HT-29 (cell line): ENCODE measurements around the gene HOXA13. TPM values are rescaled to one million over a fixed set of nuclear protein-coding genes. Genes with fewer than 3 reads are reported as not detected.

ENCODE experiments used
- DNase-seq: peaks from one replicate; pipeline ENCODE4 v3.0.0-alpha.2; 2015; ENCODE audit warnings: low spot score
- total RNA-seq: library from RNA; depleted of rRNA; stranded (reverse); fragments of >200 nt; shearing (Covaris generic); gene quantifications from 2 replicates; pipeline ENCODE4 v1.2.3, GENCODE V29; 2014

Gene HOXA13
- total RNA-seq, 1 experiment from 2014 or later: 19.8 TPM

- DNase-seq: no peak
These were observed 9.1 kb upstream of the HOXA13 start for GRCh38 chr7:27208998-27209397.

- DNase-seq: peak; percentile 77
These were observed 7.6 kb upstream of the HOXA13 start for GRCh38 chr7:27207348-27207985.

- peak; percentile 81 for DNase-seq
These were observed 5.7 kb upstream of the HOXA13 start for GRCh38 chr7:27205325-27206280.

GRCh38 chr7:27204851-27205322, 5.0 kb upstream of the HOXA13 start:
- DNase-seq: peak; percentile 71

- DNase-seq: peak; percentile 70
These were observed 4.2 kb upstream of the HOXA13 start for GRCh38 chr7:27203964-27204594.

- peak; percentile 71 for DNase-seq
These were observed 3.6 kb upstream of the HOXA13 start for GRCh38 chr7:27203365-27203953.

- no peak for DNase-seq
These were observed 2.9 kb upstream of the HOXA13 start for GRCh38 chr7:27202862-27203134.

GRCh38 chr7:27202018-27202861, 2.3 kb upstream of the HOXA13 start:
- peak; percentile 63 for DNase-seq

- no peak for DNase-seq
These were observed 1.7 kb upstream of the HOXA13 start for GRCh38 chr7:27201580-27202017.

- DNase-seq: peak; percentile 87
These were observed 1.1 kb upstream of the HOXA13 start for GRCh38 chr7:27200761-27201579.

- peak; percentile 60 for DNase-seq
These were observed 755 bp downstream of the HOXA13 start for GRCh38 chr7:27198871-27199801.

GRCh38 chr7:27198138-27198841, 1.6 kb downstream of the HOXA13 start:
- DNase-seq: peak; percentile 77

GRCh38 chr7:27197137-27198042, 2.5 kb downstream of the HOXA13 start:
- peak; percentile 83 for DNase-seq

GRCh38 chr7:27196287-27196767, 3.6 kb downstream of the HOXA13 start:
- DNase-seq: peak; percentile 98

- DNase-seq: peak; percentile 75
These were observed 5.1 kb downstream of the HOXA13 start for GRCh38 chr7:27194686-27195379.

GRCh38 chr7:27194002-27194352, 5.9 kb downstream of the HOXA13 start:
- DNase-seq: no peak
